Measurements from ENCODE around the gene MYO3A.
"Not testable (repeated sequence)": the region's sequence is repeated elsewhere in the genome, so short reads cannot be mapped to it uniquely, and the experiment has no call there.

The MYO3A gene

GRCh38 chr10:25954851-25955250 lies 20.8 kb downstream of the MYO3A start:
- TF ChIP-seq POLR2A (IDR thresholded peaks at IDR 0.05; ENCODE audit: low read depth, low read length): no peak
- FAIRE-seq (no peak), DNase-seq (ENCODE audit: insufficient read length, low spot score) (no peak)

DNA sequence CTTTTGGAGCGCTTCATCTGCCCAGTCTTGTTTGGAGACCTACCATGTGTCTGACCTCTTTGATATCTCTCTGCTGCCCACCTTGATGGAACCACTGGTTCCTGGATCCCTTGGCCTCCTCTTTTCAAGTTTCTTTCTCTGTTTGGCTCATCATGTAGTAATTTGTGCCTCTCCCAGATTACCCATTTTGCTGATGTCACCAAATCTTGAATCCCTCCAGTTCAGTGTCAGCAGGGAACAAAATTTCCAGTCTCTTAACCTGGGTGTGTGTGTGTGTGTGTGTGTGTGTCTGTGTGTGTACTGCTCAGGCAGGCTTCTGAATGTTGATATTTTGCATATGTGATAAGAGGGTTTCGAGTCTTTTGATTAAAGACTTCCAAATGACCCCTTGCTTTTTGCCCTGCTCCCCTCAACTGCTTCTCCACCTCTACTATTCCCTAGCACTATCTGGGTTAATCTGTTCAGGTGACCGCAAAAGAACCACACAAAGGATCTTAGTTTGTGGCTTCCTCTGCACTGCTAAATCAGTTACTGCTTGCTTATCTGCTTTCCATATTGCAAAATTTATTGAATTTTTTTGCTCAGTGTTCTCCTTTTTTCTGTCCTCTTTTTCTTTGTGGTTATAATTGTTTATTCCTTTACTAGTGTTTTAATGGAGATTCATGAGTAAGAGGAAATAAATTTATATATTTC lies 25.7 kb downstream of the MYO3A start:
- FAIRE-seq (no peak), DNase-seq (ENCODE audit: insufficient read length, low spot score) (no peak)
- TF ChIP-seq POLR2A (IDR thresholded peaks at IDR 0.05; ENCODE audit: low read depth, low read length): no peak

- no peak for TF ChIP-seq POLR2A (IDR thresholded peaks at IDR 0.05; ENCODE audit: low read depth, low read length)
- DNase-seq (ENCODE audit: insufficient read length, low spot score): no peak
- no peak for FAIRE-seq
Measured at GRCh38 chr10:25965584-25965983, 31.6 kb downstream of the MYO3A start.

GRCh38 chr10:25966844-25967243 lies 32.8 kb downstream of the MYO3A start:
- no peak for DNase-seq (ENCODE audit: insufficient read length, low spot score)
- FAIRE-seq: no peak
- no peak for TF ChIP-seq POLR2A (IDR thresholded peaks at IDR 0.05; ENCODE audit: low read depth, low read length)

GRCh38 chr10:25972631-25973030 lies 38.6 kb downstream of the MYO3A start:
- TF ChIP-seq POLR2A (IDR thresholded peaks at IDR 0.05; ENCODE audit: low read depth, low read length): no peak
- FAIRE-seq: no peak

GRCh38 chr10:25974897-25975459 lies 40.9 kb downstream of the MYO3A start:
- no peak for TF ChIP-seq POLR2A (IDR thresholded peaks at IDR 0.05; ENCODE audit: low read depth, low read length)
- DNase-seq (ENCODE audit: insufficient read length, low spot score) (no peak), FAIRE-seq (no peak)

More at GRCh38 chr10:25972631-25973030, 38.6 kb downstream of the MYO3A start:
- DNase-seq (ENCODE audit: insufficient read length, low spot score): no peak

- TF ChIP-seq POLR2A (IDR thresholded peaks at IDR 0.05; ENCODE audit: low read depth, low read length): no peak
- DNase-seq (ENCODE audit: insufficient read length, low spot score) (no peak), FAIRE-seq (no peak)
Measured at GRCh38 chr10:25978771-25979170, 44.7 kb downstream of the MYO3A start.

GRCh38 chr10:25982107-25982506 lies 48.1 kb downstream of the MYO3A start:
- no peak for DNase-seq (ENCODE audit: insufficient read length, low spot score)
- TF ChIP-seq POLR2A (IDR thresholded peaks at IDR 0.05; ENCODE audit: low read depth, low read length): no peak
- no peak for FAIRE-seq

GRCh38 chr10:25988583-25988982 lies 54.6 kb downstream of the MYO3A start:
- DNase-seq (ENCODE audit: insufficient read length, low spot score) (no peak), FAIRE-seq (no peak)
- TF ChIP-seq POLR2A (IDR thresholded peaks at IDR 0.05; ENCODE audit: low read depth, low read length): no peak

GRCh38 chr10:25989951-25990350 lies 55.9 kb downstream of the MYO3A start:
- TF ChIP-seq POLR2A (IDR thresholded peaks at IDR 0.05; ENCODE audit: low read depth, low read length): no peak
- no peak for DNase-seq (ENCODE audit: insufficient read length, low spot score)
- FAIRE-seq: no peak

DNA sequence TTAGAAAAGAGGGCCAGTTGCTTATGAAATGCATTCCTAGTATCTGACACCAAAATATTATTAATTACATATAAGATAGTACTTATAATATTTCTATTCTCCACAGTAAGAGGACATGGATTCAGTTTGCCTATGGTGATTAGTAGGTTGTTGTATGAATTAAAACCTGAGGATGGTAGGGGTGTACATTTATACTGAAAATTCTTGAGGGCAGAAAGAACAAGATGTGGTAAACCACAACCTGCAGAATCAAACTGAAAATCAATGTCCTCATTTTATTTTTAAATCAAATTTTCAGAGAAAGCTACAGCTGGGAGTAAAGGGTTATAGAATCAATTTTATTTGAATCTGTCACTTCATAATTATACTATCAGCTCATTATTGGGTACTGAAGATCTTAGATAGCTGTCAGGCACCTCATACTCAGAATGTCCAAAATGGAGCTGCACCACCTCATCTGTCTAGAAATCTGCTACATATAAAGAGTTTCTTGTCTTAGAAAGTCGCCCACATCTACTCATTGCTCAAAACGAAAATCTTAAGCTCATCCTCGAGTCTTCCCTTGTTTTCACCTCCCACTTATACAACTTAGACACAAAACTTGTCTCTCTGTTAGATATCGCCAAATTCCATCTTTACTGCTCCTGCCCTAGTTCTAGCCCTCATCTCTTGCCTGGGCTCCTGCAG lies 65.4 kb downstream of the MYO3A start:
- DNase-seq (ENCODE audit: insufficient read length, low spot score) (no peak), FAIRE-seq (no peak)
- no peak for TF ChIP-seq POLR2A (IDR thresholded peaks at IDR 0.05; ENCODE audit: low read depth, low read length)

DNA sequence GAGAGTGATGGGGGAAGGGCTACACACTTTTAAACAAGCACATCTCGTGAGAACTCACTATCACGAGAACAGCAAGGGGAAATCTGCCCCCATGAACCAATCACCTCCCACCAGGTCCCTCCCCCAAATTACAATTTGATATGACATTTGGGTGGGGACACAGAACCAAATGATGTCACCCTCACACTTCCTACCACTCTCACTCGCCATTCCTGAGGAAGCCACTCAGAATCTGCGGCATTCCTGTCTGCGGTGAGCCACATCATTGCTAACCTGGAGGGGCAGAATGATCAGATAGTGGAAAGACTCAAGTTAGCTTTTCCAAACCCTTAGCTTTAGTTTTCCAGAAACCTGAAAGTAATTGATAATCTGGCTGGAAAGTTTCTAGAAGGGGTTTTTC lies 66.9 kb downstream of the MYO3A start:
- no peak for TF ChIP-seq POLR2A (IDR thresholded peaks at IDR 0.05; ENCODE audit: low read depth, low read length)
- DNase-seq (ENCODE audit: insufficient read length, low spot score) (no peak), FAIRE-seq (no peak)

- FAIRE-seq; DNase-seq (ENCODE audit: insufficient read length, low spot score): not testable (repeated sequence)
Measured at GRCh38 chr10:26002466-26002865, 68.4 kb downstream of the MYO3A start.

DNA sequence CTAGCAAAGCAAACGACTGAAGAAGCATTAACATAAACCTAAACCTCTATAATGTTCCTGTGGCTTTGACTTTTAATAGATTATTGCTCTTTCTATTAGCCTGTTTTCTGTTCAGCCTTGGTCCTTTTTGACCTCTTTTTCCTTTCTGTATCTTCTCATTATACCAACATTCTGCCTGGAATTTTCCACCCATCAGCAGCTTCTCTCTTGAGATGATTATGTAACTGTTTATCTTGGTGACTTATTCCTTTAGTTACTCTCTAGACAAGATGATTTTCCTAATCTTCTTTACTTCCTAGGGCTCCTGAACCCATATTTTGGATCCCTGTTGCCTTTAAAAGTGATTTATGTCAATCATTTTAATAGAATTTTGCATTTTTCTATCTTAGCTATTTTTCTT lies 81.1 kb downstream of the MYO3A start:
- DNase-seq (ENCODE audit: insufficient read length, low spot score): no peak
- TF ChIP-seq POLR2A (IDR thresholded peaks at IDR 0.05; ENCODE audit: low read depth, low read length): no peak
- no peak for FAIRE-seq

GRCh38 chr10:26022831-26023230 lies 88.8 kb downstream of the MYO3A start:
- FAIRE-seq (no peak), DNase-seq (ENCODE audit: insufficient read length, low spot score) (no peak)
- TF ChIP-seq POLR2A (IDR thresholded peaks at IDR 0.05; ENCODE audit: low read depth, low read length): no peak
